Measurements from ENCODE around the gene RBP4. TPM values are rescaled to one million over a fixed set of nuclear protein-coding genes. Genes with fewer than 3 reads are reported as not detected.

The RBP4 gene
- polyA plus RNA-seq, 1 of the 3 experiments (the other 2 are of a cell fraction): not detected

DNA sequence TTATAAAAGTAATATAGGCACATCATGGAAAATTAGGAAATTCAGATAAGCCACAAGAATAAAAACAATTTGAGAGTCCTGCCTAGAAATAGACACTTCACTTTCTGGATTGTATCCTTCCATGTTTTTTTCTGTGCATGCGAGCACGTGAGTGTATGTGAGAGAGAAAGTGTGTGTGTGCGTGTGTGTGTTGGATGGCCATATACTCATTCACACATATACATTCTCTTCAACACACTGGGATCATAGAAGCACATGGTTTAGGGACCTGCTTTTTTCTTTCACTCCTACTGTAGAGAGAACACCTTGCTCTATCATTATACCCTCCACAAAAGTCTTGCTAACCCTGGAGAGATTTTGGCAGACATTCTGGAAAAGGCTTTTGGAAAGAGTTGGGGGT is 27.1 kb downstream of the RBP4 start (continued):
- TF ChIP-seq, protein P1, sequence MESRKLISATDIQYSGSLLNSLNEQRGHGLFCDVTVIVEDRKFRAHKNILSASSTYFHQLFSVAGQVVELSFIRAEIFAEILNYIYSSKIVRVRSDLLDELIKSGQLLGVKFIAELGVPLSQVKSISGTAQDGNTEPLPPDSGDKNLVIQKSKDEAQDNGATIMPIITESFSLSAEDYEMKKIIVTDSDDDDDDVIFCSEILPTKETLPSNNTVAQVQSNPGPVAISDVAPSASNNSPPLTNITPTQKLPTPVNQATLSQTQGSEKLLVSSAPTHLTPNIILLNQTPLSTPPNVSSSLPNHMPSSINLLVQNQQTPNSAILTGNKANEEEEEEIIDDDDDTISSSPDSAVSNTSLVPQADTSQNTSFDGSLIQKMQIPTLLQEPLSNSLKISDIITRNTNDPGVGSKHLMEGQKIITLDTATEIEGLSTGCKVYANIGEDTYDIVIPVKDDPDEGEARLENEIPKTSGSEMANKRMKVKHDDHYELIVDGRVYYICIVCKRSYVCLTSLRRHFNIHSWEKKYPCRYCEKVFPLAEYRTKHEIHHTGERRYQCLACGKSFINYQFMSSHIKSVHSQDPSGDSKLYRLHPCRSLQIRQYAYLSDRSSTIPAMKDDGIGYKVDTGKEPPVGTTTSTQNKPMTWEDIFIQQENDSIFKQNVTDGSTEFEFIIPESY (IDR thresholded peaks at IDR 0.05; ENCODE audit: borderline replicate concordance, low read depth): no peak
- TF ChIP-seq CHD2 (IDR thresholded peaks at IDR 0.05; ENCODE audit: low read length, partially characterized antibody) (no peak), NRF1 (IDR thresholded peaks at IDR 0.05; ENCODE audit: low read depth, low read length) (no peak), POLR2AphosphoS5 (IDR thresholded peaks at IDR 0.05; ENCODE audit: low read depth, low read length) (no peak), MEF2A (IDR thresholded peaks at IDR 0.05; ENCODE audit: borderline replicate concordance, low read depth) (no peak)
- TF ChIP-seq, protein P2, sequence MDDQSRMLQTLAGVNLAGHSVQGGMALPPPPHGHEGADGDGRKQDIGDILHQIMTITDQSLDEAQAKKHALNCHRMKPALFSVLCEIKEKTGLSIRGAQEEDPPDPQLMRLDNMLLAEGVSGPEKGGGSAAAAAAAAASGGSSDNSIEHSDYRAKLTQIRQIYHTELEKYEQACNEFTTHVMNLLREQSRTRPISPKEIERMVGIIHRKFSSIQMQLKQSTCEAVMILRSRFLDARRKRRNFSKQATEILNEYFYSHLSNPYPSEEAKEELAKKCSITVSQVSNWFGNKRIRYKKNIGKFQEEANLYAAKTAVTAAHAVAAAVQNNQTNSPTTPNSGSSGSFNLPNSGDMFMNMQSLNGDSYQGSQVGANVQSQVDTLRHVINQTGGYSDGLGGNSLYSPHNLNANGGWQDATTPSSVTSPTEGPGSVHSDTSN (IDR thresholded peaks at IDR 0.05): no peak

DNA sequence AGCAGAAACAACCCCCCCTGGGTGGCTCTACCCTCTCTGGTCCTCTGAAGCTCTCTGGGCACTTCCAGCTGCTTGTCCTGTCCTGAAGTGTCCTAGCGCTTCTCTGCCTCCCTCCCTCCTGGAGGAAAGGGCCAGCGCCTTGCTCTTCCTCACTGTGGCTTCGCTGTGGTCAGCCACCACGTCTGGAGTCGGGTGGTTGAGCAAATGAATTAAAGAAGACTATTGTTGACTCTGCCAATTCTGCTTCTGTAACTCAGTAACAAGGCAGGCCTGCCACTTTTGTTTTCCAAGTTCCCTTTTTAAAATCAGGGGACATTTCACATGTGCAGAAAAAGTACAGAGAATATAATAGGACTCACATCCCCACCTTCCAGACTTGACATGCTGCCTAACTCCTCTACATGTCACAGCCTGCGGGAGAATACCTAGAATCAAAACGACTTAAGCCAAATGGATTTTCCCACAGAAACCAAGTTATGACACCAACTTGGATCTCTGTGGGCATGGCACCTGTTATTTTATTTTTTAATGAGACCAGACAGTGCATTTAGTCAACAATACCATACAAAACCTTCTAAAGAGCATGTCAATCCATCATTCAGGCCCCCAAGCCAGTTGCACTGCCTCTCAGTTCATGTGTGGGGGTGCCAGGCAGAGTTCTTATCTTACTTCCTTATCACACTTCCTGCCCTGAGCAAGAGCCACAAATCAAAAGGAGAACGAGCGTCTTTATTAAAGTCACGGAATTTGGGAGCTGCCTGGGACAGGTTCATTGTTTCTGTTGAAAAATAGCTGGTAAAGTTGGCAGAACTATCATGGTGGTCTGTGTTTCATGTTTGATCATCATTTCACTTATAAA is 27.8 kb downstream of the RBP4 start:
- Histone ChIP-seq H4K20me1 (ENCODE audit: insufficient read depth) (no peaks in the 10 kb centered on the region), H3K27me3 (ENCODE audit: insufficient read depth) (peaks cover 25% of the 10 kb centered on the region; the same call in 1 of the 2 replicates), H3K36me3 (replicated peaks in 1 of 2; ENCODE audit: control insufficient read depth in 1 of 2, insufficient read depth in 2 of 2, low read length in 1 of 2) (no peaks in the 10 kb centered on the region), H3K9me3 (no peaks in the 10 kb centered on the region), H3F3A (replicated peaks; ENCODE audit: insufficient read depth) (no peaks in the 10 kb centered on the region), H3K27ac (ENCODE audit: low read depth in 2 of 2, low read length in 1 of 2) (no peak overlapping the region), H3K4me2 (no peak overlapping the region), H3K79me2 (ENCODE audit: insufficient read depth) (no peaks in the 10 kb centered on the region), H3K4me3 (ENCODE audit: low read depth in 2 of 2, low read length in 1 of 2) (no peak overlapping the region), H3K4me1 (ENCODE audit: control insufficient read depth in 1 of 2, insufficient read depth in 2 of 2, low read depth in 1 of 2, low read length in 1 of 2) (no peaks in the 10 kb centered on the region), H3K9me2 (no peaks in the 10 kb centered on the region), H3K9ac (no peak overlapping the region), H2AFZ (ENCODE audit: low read depth) (no peak overlapping the region)
- POLR2A ChIA-PET: no interaction called here
- no peak for DNase-seq
- CTCF ChIA-PET: interaction anchor here (1.0 kb wide), 1 partner anchor 107 kb away, joined by 3 read pairs; no protein-coding TSS in a partner anchor
- 50% methylated on average over 10 of the region's 10 CpGs for WGBS (ENCODE audit: low lambda C conversion rate)
- TF ChIP-seq FOXM1 (IDR thresholded peaks at IDR 0.05; ENCODE audit: low read depth) (no peak), RXRA (IDR thresholded peaks at IDR 0.05; ENCODE audit: borderline replicate concordance, low read depth) (no peak), EP300 (IDR thresholded peaks at IDR 0.05; ENCODE audit: borderline replicate concordance in 1 of 2, low read depth in 1 of 2, low read length in 1 of 2) (no peak), ELF1 (IDR thresholded peaks at IDR 0.05) (no peak), JUND (IDR thresholded peaks at IDR 0.05) (no peak), POLR2AphosphoS5 (IDR thresholded peaks at IDR 0.05; ENCODE audit: low read depth, low read length) (no peak), EZH2phosphoT487 (IDR thresholded peaks at IDR 0.05; ENCODE audit: borderline replicate concordance, low read depth) (no peak), MEF2A (IDR thresholded peaks at IDR 0.05; ENCODE audit: borderline replicate concordance, low read depth) (no peak), SIN3A (IDR thresholded peaks at IDR 0.05; ENCODE audit: borderline replicate concordance, low read depth, low read length) (no peak), GATA2 (CRISPR knock-in tag; IDR thresholded peaks at IDR 0.05) (no peak), NFIC (IDR thresholded peaks at IDR 0.05; ENCODE audit: borderline replicate concordance) (no peak), YY1 (IDR thresholded peaks at IDR 0.05; ENCODE audit: low read depth) (no peak), RFX5 (IDR thresholded peaks at IDR 0.05; ENCODE audit: low read length) (no peak), FOSL2 (IDR thresholded peaks at IDR 0.05; ENCODE audit: borderline replicate concordance, low read depth) (no peak), GABPA (IDR thresholded peaks at IDR 0.05; ENCODE audit: low read depth) (no peak)
- TF ChIP-seq, protein P2 (IDR thresholded peaks at IDR 0.05): no peak
- TF ChIP-seq, protein P3, sequence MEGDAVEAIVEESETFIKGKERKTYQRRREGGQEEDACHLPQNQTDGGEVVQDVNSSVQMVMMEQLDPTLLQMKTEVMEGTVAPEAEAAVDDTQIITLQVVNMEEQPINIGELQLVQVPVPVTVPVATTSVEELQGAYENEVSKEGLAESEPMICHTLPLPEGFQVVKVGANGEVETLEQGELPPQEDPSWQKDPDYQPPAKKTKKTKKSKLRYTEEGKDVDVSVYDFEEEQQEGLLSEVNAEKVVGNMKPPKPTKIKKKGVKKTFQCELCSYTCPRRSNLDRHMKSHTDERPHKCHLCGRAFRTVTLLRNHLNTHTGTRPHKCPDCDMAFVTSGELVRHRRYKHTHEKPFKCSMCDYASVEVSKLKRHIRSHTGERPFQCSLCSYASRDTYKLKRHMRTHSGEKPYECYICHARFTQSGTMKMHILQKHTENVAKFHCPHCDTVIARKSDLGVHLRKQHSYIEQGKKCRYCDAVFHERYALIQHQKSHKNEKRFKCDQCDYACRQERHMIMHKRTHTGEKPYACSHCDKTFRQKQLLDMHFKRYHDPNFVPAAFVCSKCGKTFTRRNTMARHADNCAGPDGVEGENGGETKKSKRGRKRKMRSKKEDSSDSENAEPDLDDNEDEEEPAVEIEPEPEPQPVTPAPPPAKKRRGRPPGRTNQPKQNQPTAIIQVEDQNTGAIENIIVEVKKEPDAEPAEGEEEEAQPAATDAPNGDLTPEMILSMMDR (IDR thresholded peaks at IDR 0.05): no peak
- TF ChIP-seq, protein P4, sequence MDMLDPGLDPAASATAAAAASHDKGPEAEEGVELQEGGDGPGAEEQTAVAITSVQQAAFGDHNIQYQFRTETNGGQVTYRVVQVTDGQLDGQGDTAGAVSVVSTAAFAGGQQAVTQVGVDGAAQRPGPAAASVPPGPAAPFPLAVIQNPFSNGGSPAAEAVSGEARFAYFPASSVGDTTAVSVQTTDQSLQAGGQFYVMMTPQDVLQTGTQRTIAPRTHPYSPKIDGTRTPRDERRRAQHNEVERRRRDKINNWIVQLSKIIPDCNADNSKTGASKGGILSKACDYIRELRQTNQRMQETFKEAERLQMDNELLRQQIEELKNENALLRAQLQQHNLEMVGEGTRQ (IDR thresholded peaks at IDR 0.05; ENCODE audit: borderline replicate concordance, low read depth, low read length): no peak
